Liver (tissue), 9 donors: ENCODE results near the gene PRXL2C. TPM values are rescaled to one million over a fixed set of nuclear protein-coding genes. Genes with fewer than 3 reads are reported as not detected.
A peak's percentile ranks its signal among the peaks of the same experiment; 100 is the strongest.

Source experiments
- DNase-seq: peaks from one replicate; pipeline ENCODE4 v3.0.0-alpha.2; 2017; ENCODE audit warnings: low spot score
- H3K27ac ChIP-seq, 2 donors: one replicate each; pipeline ENCODE4 v1.7.0; 2013; ENCODE audit warnings: inconsistent platforms in 2 of 2, low read length in 2 of 2, control low read depth in 1 of 2, low read depth in 1 of 2, mild to moderate bottlenecking in 1 of 2
- H3K27me3 ChIP-seq, 4 donors: one replicate each; pipeline versions ENCODE4 v1.6.1 to v1.7.0; 2013; ENCODE audit warnings: low read length in 3 of 4, inconsistent platforms in 1 of 4, mild to moderate bottlenecking in 1 of 4, moderate library complexity in 1 of 4; ENCODE audit not compliant: control insufficient read depth in 4 of 4, insufficient read depth in 4 of 4
- H3K36me3 ChIP-seq, 4 donors: one replicate each; pipeline versions ENCODE4 v1.6.1 to v1.7.0; 2013; ENCODE audit warnings: low read length in 3 of 4, mild to moderate bottlenecking in 3 of 4, low read depth in 1 of 4, moderate library complexity in 1 of 4; ENCODE audit not compliant: control insufficient read depth in 4 of 4, insufficient read depth in 3 of 4
- H3K4me1 ChIP-seq, 4 donors: one replicate each; pipeline versions ENCODE4 v1.6.1 to v1.7.0; 2013; ENCODE audit warnings: low read length in 3 of 4, mild to moderate bottlenecking in 3 of 4, moderate library complexity in 1 of 4; ENCODE audit not compliant: control insufficient read depth in 4 of 4, insufficient read depth in 4 of 4
- H3K4me3 ChIP-seq, 3 donors: one replicate each; pipeline versions ENCODE4 v1.6.1 to v1.7.0; 2013; ENCODE audit warnings: low read length in 3 of 3, control low read depth in 1 of 3, low read depth in 1 of 3, mild to moderate bottlenecking in 1 of 3
- H3K9ac ChIP-seq, 2 donors: one replicate each; pipeline ENCODE4 v1.7.0; 2013; ENCODE audit warnings: low read length in 2 of 2, mild to moderate bottlenecking in 2 of 2, moderate library complexity in 2 of 2, control low read depth in 1 of 2, low read depth in 1 of 2
- H3K9me3 ChIP-seq, 4 donors: one replicate each; pipeline versions ENCODE4 v1.6.1 to v1.7.0; 2013; ENCODE audit warnings: low read length in 3 of 4; ENCODE audit not compliant: control insufficient read depth in 4 of 4
- ATF3 ChIP-seq: IDR thresholded peaks from 2 replicates; pipeline ENCODE4 v1.6.1; 2016; ENCODE audit warnings: antibody characterized with exemption
- EGR1 ChIP-seq, 2 donors: IDR thresholded peaks; 2 replicates each; pipeline ENCODE4 v1.6.1; 2016 to 2018; ENCODE audit warnings: antibody characterized with exemption in 2 of 2, low read depth in 2 of 2
- FOXA1 ChIP-seq: IDR thresholded peaks from 2 replicates; pipeline ENCODE4 v1.6.1; 2016; ENCODE audit warnings: antibody characterized with exemption
- FOXA2 ChIP-seq: IDR thresholded peaks from 2 replicates; pipeline ENCODE4 v1.6.1; 2016; ENCODE audit warnings: antibody characterized with exemption
- GABPA ChIP-seq, 2 donors: IDR thresholded peaks in 1 of 2; conservative IDR thresholded peaks in 1 of 2; 2 replicates each; pipeline ENCODE4 v1.6.1; 2016; ENCODE audit warnings: antibody characterized with exemption in 2 of 2, mild to moderate bottlenecking in 1 of 2, moderate library complexity in 1 of 2
- HNF4A ChIP-seq, 2 donors: conservative IDR thresholded peaks; 2 replicates each; pipeline ENCODE4 v1.6.1; 2016; ENCODE audit warnings: antibody characterized with exemption in 2 of 2, mild to moderate bottlenecking in 2 of 2
- HNF4G ChIP-seq: IDR thresholded peaks from 2 replicates; pipeline ENCODE4 v1.6.1; 2016; ENCODE audit warnings: antibody characterized with exemption
- JUND ChIP-seq, 2 donors: IDR thresholded peaks; 2 replicates each; pipeline ENCODE4 v1.6.1; 2016; ENCODE audit warnings: antibody characterized with exemption in 2 of 2
- MAX ChIP-seq: IDR thresholded peaks from 2 replicates; pipeline ENCODE4 v1.6.1; 2016; ENCODE audit warnings: antibody characterized with exemption
- NR2F2 ChIP-seq: IDR thresholded peaks from 2 replicates; pipeline ENCODE4 v1.6.1; 2016; ENCODE audit warnings: antibody characterized with exemption
- RAD21 ChIP-seq, 2 donors: IDR thresholded peaks; 2 replicates each; pipeline ENCODE4 v1.6.1; 2016; ENCODE audit warnings: antibody characterized with exemption in 2 of 2, mild to moderate bottlenecking in 2 of 2
- REST ChIP-seq: IDR thresholded peaks from 2 replicates; pipeline ENCODE4 v1.6.1; 2016; ENCODE audit warnings: antibody characterized with exemption, mild to moderate bottlenecking
- RXRA ChIP-seq, 2 donors: IDR thresholded peaks; 2 replicates each; pipeline ENCODE4 v1.6.1; 2017 to 2018; ENCODE audit warnings: antibody characterized with exemption in 2 of 2, mild to moderate bottlenecking in 1 of 2
- SP1 ChIP-seq: IDR thresholded peaks from 2 replicates; pipeline ENCODE4 v1.6.1; 2018; ENCODE audit warnings: antibody characterized with exemption, mild to moderate bottlenecking
- TAF1 ChIP-seq: conservative IDR thresholded peaks from 2 replicates; pipeline ENCODE4 v1.6.1; 2016; ENCODE audit warnings: antibody characterized with exemption, mild to moderate bottlenecking
- YY1 ChIP-seq: IDR thresholded peaks from 2 replicates; pipeline ENCODE4 v1.6.1; 2016; ENCODE audit warnings: antibody characterized with exemption, mild to moderate bottlenecking
- WGBS: extraction: QIAGEN DNeasy Blood & Tissue Kit; methylation state at CpG from one replicate; pipeline ENCODE4 v1.1.7; 2013; 5-methylcytosine and 5-hydroxymethylcytosine counted together
- polyA plus RNA-seq, 2 donors: library from polyadenylated mRNA; stranded (reverse) in 1 of 2; unstranded in 1 of 2; fragments of 200-250 nt in 1 of 2; fragments of >200 nt in 1 of 2; fragmentation: Nextera tagmentation in 1 of 2; extraction: Ambion mirVana in 1 of 2; gene quantifications; one replicate each; pipeline versions ENCODE4 v1.2.1 to v1.2.3, GENCODE V29; 2013 to 2015
- total RNA-seq, 2 donors: library from RNA; depleted of rRNA; stranded (reverse); fragments of >200 nt; gene quantifications; one replicate each; pipeline ENCODE4 v1.2.3, GENCODE V29; 2014
- TF ChIP-seq, protein P1 (sequence below): IDR thresholded peaks from 2 replicates; pipeline ENCODE4 v1.6.1; 2016; ENCODE audit warnings: antibody characterized with exemption
- TF ChIP-seq, protein P2 (sequence below): fragments of 150-350 bp; IDR thresholded peaks from 2 replicates; pipeline ENCODE4 v1.5.1; 2017; ENCODE audit warnings: improper control_type of control experiment, low read depth, low read length; ENCODE audit not compliant: missing input control
- donor health status: healthy.
- donor health status: healthy.
- donor health status: healthy.
- donor health status: healthy.
- donor health status: healthy.

The PRXL2C gene
- total and polyA plus RNA-seq, 4 donors = 2.2 to 6.7 (median 4.1) TPM

DNA sequence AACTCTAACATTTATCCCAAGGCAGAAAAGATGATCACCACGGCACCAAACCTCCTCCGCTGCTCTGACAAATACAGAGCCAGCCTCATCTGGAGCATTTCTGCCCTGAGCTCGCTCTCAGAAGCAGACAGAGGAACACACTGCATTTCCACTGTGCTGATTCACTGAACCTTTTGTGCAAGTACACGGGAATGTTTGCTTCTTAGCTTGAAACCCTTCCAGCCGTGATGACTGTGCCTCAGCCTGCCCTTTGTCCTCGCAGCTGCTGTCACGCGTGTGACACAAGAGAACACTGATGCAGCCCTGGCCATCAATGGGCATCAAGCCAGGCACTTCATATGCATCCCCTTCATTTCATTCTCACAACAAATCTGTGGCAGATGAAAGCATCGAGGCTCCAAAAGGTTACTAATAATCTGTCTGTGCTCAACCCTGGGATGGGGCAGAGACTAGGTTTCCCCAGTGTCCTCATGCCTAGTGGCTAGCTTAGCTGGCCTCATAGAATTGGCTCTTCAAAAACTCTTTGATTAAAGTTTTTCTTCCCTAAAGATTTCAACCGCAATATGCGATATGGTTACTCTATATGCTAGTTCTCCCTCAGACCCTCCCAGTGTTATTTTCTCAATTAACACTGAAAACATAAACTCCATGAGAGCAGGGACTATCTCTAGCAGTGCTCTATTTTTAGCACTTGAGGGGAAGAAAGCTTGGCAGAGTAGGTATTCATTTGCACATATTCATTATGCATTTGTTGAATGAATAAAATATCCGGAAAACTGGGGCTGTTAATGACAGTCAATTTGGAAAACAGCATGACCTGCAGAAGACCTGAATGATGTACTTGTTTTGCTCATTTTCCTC, 42.8 kb downstream of the PRXL2C start:
- TF ChIP-seq SP1 (peak; percentile 89), YY1 (peak; percentile 86), HNF4G (peak; percentile 74), GABPA (IDR thresholded peaks at IDR 0.05 in 1 of 2, conservative IDR thresholded peaks at IDR 0.05 in 1 of 2) (peak in 1 of 2 donors; percentile 24), RAD21 (IDR thresholded peaks at IDR 0.05) (peak; percentile 49 to 67), RXRA (IDR thresholded peaks at IDR 0.05) (peak; percentile 82 to 89), ATF3 (peak; percentile 81), HNF4A (conservative IDR thresholded peaks at IDR 0.05) (peak; percentile 91 to 93), NR2F2 (no peak), TAF1 (peak; percentile 97), MAX (peak; percentile 79), REST (peak; percentile 95), JUND (IDR thresholded peaks at IDR 0.05) (peak; percentile 90 to 91), EGR1 (IDR thresholded peaks at IDR 0.05; ENCODE audit: low read depth in 2 of 2) (peak in 1 of 2 donors; percentile 69), FOXA2 (peak; percentile 29), FOXA1 (peak; percentile 69)
- TF ChIP-seq, protein P1, sequence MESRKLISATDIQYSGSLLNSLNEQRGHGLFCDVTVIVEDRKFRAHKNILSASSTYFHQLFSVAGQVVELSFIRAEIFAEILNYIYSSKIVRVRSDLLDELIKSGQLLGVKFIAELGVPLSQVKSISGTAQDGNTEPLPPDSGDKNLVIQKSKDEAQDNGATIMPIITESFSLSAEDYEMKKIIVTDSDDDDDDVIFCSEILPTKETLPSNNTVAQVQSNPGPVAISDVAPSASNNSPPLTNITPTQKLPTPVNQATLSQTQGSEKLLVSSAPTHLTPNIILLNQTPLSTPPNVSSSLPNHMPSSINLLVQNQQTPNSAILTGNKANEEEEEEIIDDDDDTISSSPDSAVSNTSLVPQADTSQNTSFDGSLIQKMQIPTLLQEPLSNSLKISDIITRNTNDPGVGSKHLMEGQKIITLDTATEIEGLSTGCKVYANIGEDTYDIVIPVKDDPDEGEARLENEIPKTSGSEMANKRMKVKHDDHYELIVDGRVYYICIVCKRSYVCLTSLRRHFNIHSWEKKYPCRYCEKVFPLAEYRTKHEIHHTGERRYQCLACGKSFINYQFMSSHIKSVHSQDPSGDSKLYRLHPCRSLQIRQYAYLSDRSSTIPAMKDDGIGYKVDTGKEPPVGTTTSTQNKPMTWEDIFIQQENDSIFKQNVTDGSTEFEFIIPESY = peak; percentile 90
- TF ChIP-seq, protein P2, sequence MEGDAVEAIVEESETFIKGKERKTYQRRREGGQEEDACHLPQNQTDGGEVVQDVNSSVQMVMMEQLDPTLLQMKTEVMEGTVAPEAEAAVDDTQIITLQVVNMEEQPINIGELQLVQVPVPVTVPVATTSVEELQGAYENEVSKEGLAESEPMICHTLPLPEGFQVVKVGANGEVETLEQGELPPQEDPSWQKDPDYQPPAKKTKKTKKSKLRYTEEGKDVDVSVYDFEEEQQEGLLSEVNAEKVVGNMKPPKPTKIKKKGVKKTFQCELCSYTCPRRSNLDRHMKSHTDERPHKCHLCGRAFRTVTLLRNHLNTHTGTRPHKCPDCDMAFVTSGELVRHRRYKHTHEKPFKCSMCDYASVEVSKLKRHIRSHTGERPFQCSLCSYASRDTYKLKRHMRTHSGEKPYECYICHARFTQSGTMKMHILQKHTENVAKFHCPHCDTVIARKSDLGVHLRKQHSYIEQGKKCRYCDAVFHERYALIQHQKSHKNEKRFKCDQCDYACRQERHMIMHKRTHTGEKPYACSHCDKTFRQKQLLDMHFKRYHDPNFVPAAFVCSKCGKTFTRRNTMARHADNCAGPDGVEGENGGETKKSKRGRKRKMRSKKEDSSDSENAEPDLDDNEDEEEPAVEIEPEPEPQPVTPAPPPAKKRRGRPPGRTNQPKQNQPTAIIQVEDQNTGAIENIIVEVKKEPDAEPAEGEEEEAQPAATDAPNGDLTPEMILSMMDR = no peak
- no peaks in the 10 kb centered on the region for H3K27me3 ChIP-seq
- no peaks in the 10 kb centered on the region for H3K36me3 ChIP-seq
- DNase-seq = no peak
- no peaks in the 10 kb centered on the region for H3K9me3 ChIP-seq
- peak overlapping the region; percentile 60 to 93 for H3K9ac ChIP-seq
- H3K27ac ChIP-seq = peak overlapping the region; percentile 78 to 84
- H3K4me1 ChIP-seq = peaks cover 5 to 18% (median 15%) of the 10 kb centered on the region in 4 donors
- 28% methylated on average over 12 of the region's 12 CpGs for WGBS
- H3K4me3 ChIP-seq = peak overlapping the region in 2 of 3 donors; percentile 10 to 18
